Heart left ventricle (tissue), 13 donors: ENCODE results near the gene RHPN2.

ENCODE experiments used
- POLR2A ChIP-seq, 2 donors: fragments of 450-650 bp; IDR thresholded peaks; one replicate each; pipeline ENCODE4 v1.6.1; 2017; ENCODE audit warnings: antibody characterized with exemption in 2 of 2, mild to moderate bottlenecking in 2 of 2, moderate library complexity in 2 of 2
- TF ChIP-seq, protein P1 (sequence below), 12 donors: fragments of 200-600 bp; sonication (generic) in 4 of 12; IDR thresholded peaks; one replicate each; pipeline versions ENCODE4 v1.5.0 to v1.8.0; 2018 to 2022; ENCODE audit warnings: antibody characterized with exemption in 12 of 12, mild to moderate bottlenecking in 5 of 12
- donor health status: ischemic (EF 13 %, LVEDD 7.1; RV severe dilation, severe dysfunction).
- donor health status: DM: no; HTN: yes; CAD: no.
- donor health status: DM: no; HTN: no; CAD: no.
- donor health status: ischemic (EF 25% LVEDD 6.9; RV normal size, moderate dysfunction).
- donor health status: ischemic (EF 25% LVEDD 5.7; RV mildly dilated, moderate dysfunction).
- donor health status: ischemic (EF 35%, LVEDD 5.7; RV mildly dilated, moderate dysfunction).
- donor health status: nonischemic (EF 11% LVEDD 7.7; RV severe dilation, severe dysfunction).
- donor health status: DM: yes; HTN: yes; CAD: no.
- donor health status: PGD.
- donor health status: ischemic (EF 29% LVEDD 5.4; RV normal size, mild dysfunction).
- donor health status: nonischemic (EF 23%, LVEDD 6.1; RV moderate dilation, normal function).

DNA sequence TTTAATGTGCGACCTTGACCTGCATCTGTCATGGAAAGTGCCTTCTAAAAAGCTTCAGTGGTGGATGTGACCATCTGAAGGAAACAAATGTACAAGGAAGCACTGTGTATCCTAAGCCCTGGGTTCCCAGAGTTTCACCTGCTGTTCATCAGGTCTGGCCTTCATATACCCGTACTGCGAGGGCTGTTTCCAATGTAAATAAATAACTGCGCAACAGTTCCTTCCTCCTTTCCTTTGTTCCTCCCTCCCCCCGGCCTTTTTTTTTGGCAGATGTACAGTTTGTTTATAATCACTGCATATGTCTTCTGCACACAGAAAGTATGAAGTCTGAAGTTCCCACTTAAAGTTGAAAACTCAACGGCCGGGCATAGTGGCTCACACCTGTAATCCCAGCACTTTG lies 87.4 kb downstream of the RHPN2 start:
- TF ChIP-seq, protein P1, sequence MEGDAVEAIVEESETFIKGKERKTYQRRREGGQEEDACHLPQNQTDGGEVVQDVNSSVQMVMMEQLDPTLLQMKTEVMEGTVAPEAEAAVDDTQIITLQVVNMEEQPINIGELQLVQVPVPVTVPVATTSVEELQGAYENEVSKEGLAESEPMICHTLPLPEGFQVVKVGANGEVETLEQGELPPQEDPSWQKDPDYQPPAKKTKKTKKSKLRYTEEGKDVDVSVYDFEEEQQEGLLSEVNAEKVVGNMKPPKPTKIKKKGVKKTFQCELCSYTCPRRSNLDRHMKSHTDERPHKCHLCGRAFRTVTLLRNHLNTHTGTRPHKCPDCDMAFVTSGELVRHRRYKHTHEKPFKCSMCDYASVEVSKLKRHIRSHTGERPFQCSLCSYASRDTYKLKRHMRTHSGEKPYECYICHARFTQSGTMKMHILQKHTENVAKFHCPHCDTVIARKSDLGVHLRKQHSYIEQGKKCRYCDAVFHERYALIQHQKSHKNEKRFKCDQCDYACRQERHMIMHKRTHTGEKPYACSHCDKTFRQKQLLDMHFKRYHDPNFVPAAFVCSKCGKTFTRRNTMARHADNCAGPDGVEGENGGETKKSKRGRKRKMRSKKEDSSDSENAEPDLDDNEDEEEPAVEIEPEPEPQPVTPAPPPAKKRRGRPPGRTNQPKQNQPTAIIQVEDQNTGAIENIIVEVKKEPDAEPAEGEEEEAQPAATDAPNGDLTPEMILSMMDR (IDR thresholded peaks at IDR 0.05) = no peak
- TF ChIP-seq POLR2A (IDR thresholded peaks at IDR 0.05) = no peak
